ENCODE data around the gene MARK2.

MARK2 gene

GRCh38 chr11:63870351-63871140, 31.6 kb downstream of the MARK2 start:
- Histone ChIP-seq H3K27ac (ENCODE audit: low read depth, low read length) (peak overlapping the region; percentile 29), H3K4me3 (ENCODE audit: low read depth, low read length) (no peak overlapping the region), H3K9me3 (ENCODE audit: control insufficient read depth, insufficient read depth, low read length) (no peaks in the 10 kb centered on the region), H3K4me1 (ENCODE audit: control insufficient read depth, insufficient read depth, low read length) (peaks cover 30% of the 10 kb centered on the region), H3K27me3 (ENCODE audit: control insufficient read depth, insufficient read depth, low read length) (no peaks in the 10 kb centered on the region), H3K36me3 (ENCODE audit: control insufficient read depth, insufficient read depth, low read length) (no peaks in the 10 kb centered on the region; the same call in 1 of the 2 replicates), H3K9ac (ENCODE audit: low read depth, low read length) (no peak overlapping the region)

GRCh38 chr11:63871962-63872799, 33.3 kb downstream of the MARK2 start:
- Histone ChIP-seq H3K4me1 (ENCODE audit: control insufficient read depth, insufficient read depth, low read length) (peaks cover 24% of the 10 kb centered on the region), H3K4me3 (ENCODE audit: low read depth, low read length) (no peak overlapping the region), H3K27ac (ENCODE audit: low read depth, low read length) (peak overlapping the region; percentile 31), H3K9me3 (ENCODE audit: control insufficient read depth, insufficient read depth, low read length) (no peaks in the 10 kb centered on the region), H3K9ac (ENCODE audit: low read depth, low read length) (no peak overlapping the region), H3K36me3 (ENCODE audit: control insufficient read depth, insufficient read depth, low read length) (no peaks in the 10 kb centered on the region; the same call in 1 of the 2 replicates), H3K27me3 (ENCODE audit: control insufficient read depth, insufficient read depth, low read length) (no peaks in the 10 kb centered on the region)

- no peak overlapping the region for H3K27ac ChIP-seq (ENCODE audit: low read depth, low read length)
Measured at GRCh38 chr11:63872800-63873197, 33.9 kb downstream of the MARK2 start.

GRCh38 chr11:63873311-63873710, 34.4 kb downstream of the MARK2 start:
- Histone ChIP-seq H3K4me3 (ENCODE audit: low read depth, low read length) (no peak overlapping the region), H3K27me3 (ENCODE audit: control insufficient read depth, insufficient read depth, low read length) (no peaks in the 10 kb centered on the region), H3K9me3 (ENCODE audit: control insufficient read depth, insufficient read depth, low read length) (no peaks in the 10 kb centered on the region), H3K36me3 (ENCODE audit: control insufficient read depth, insufficient read depth, low read length) (no peaks in the 10 kb centered on the region; the same call in 1 of the 2 replicates), H3K27ac (ENCODE audit: low read depth, low read length) (no peak overlapping the region), H3K4me1 (ENCODE audit: control insufficient read depth, insufficient read depth, low read length) (peaks cover 26% of the 10 kb centered on the region), H3K9ac (ENCODE audit: low read depth, low read length) (no peak overlapping the region)

More at GRCh38 chr11:63872800-63873197, 33.9 kb downstream of the MARK2 start:
- no peaks in the 10 kb centered on the region; the same call in 1 of the 2 replicates for H3K36me3 ChIP-seq (ENCODE audit: control insufficient read depth, insufficient read depth, low read length)
- H3K27me3 ChIP-seq (ENCODE audit: control insufficient read depth, insufficient read depth, low read length): no peaks in the 10 kb centered on the region
- H3K9me3 ChIP-seq (ENCODE audit: control insufficient read depth, insufficient read depth, low read length): no peaks in the 10 kb centered on the region
- H3K9ac ChIP-seq (ENCODE audit: low read depth, low read length): no peak overlapping the region
- no peak overlapping the region for H3K4me3 ChIP-seq (ENCODE audit: low read depth, low read length)
- H3K4me1 ChIP-seq (ENCODE audit: control insufficient read depth, insufficient read depth, low read length): peaks cover 23% of the 10 kb centered on the region

- H3K4me1 ChIP-seq (ENCODE audit: control insufficient read depth, insufficient read depth, low read length): peaks cover 25% of the 10 kb centered on the region
- H3K27ac ChIP-seq (ENCODE audit: low read depth, low read length): no peak overlapping the region
- no peaks in the 10 kb centered on the region; the same call in 1 of the 2 replicates for H3K36me3 ChIP-seq (ENCODE audit: control insufficient read depth, insufficient read depth, low read length)
- no peak overlapping the region for H3K9ac ChIP-seq (ENCODE audit: low read depth, low read length)
- no peak overlapping the region for H3K4me3 ChIP-seq (ENCODE audit: low read depth, low read length)
- H3K9me3 ChIP-seq (ENCODE audit: control insufficient read depth, insufficient read depth, low read length): no peaks in the 10 kb centered on the region
- H3K27me3 ChIP-seq (ENCODE audit: control insufficient read depth, insufficient read depth, low read length): no peaks in the 10 kb centered on the region
Measured at GRCh38 chr11:63874511-63874910, 35.6 kb downstream of the MARK2 start.

GRCh38 chr11:63875506-63876065, 36.7 kb downstream of the MARK2 start:
- H3K36me3 ChIP-seq (ENCODE audit: control insufficient read depth, insufficient read depth, low read length): no peaks in the 10 kb centered on the region; the same call in 1 of the 2 replicates
- H3K27me3 ChIP-seq (ENCODE audit: control insufficient read depth, insufficient read depth, low read length): no peaks in the 10 kb centered on the region
- no peaks in the 10 kb centered on the region for H3K9me3 ChIP-seq (ENCODE audit: control insufficient read depth, insufficient read depth, low read length)
- H3K4me1 ChIP-seq (ENCODE audit: control insufficient read depth, insufficient read depth, low read length): peaks cover 36% of the 10 kb centered on the region
- no peak overlapping the region for H3K4me3 ChIP-seq (ENCODE audit: low read depth, low read length)
- H3K9ac ChIP-seq (ENCODE audit: low read depth, low read length): no peak overlapping the region
- H3K27ac ChIP-seq (ENCODE audit: low read depth, low read length): no peak overlapping the region

- H3K27me3 ChIP-seq (ENCODE audit: control insufficient read depth, insufficient read depth, low read length): no peaks in the 10 kb centered on the region
- no peak overlapping the region for H3K4me3 ChIP-seq (ENCODE audit: low read depth, low read length)
- no peaks in the 10 kb centered on the region for H3K9me3 ChIP-seq (ENCODE audit: control insufficient read depth, insufficient read depth, low read length)
- H3K4me1 ChIP-seq (ENCODE audit: control insufficient read depth, insufficient read depth, low read length): peaks cover 37% of the 10 kb centered on the region
- no peaks in the 10 kb centered on the region; the same call in 1 of the 2 replicates for H3K36me3 ChIP-seq (ENCODE audit: control insufficient read depth, insufficient read depth, low read length)
- no peak overlapping the region for H3K27ac ChIP-seq (ENCODE audit: low read depth, low read length)
- H3K9ac ChIP-seq (ENCODE audit: low read depth, low read length): no peak overlapping the region
Measured at GRCh38 chr11:63876616-63877015, 37.7 kb downstream of the MARK2 start.

GRCh38 chr11:63877658-63878241, 38.8 kb downstream of the MARK2 start:
- H3K4me3 ChIP-seq (ENCODE audit: low read depth, low read length): no peak overlapping the region
- H3K9me3 ChIP-seq (ENCODE audit: control insufficient read depth, insufficient read depth, low read length): no peaks in the 10 kb centered on the region
- H3K36me3 ChIP-seq (ENCODE audit: control insufficient read depth, insufficient read depth, low read length): no peaks in the 10 kb centered on the region; the same call in 1 of the 2 replicates
- H3K9ac ChIP-seq (ENCODE audit: low read depth, low read length): no peak overlapping the region
- H3K4me1 ChIP-seq (ENCODE audit: control insufficient read depth, insufficient read depth, low read length): peaks cover 32% of the 10 kb centered on the region
- H3K27ac ChIP-seq (ENCODE audit: low read depth, low read length): no peak overlapping the region
- H3K27me3 ChIP-seq (ENCODE audit: control insufficient read depth, insufficient read depth, low read length): no peaks in the 10 kb centered on the region

- Histone ChIP-seq H3K27me3 (ENCODE audit: control insufficient read depth, insufficient read depth, low read length) (no peaks in the 10 kb centered on the region), H3K27ac (ENCODE audit: low read depth, low read length) (peak overlapping the region; percentile 75), H3K9ac (ENCODE audit: low read depth, low read length) (no peak overlapping the region), H3K4me3 (ENCODE audit: low read depth, low read length) (no peak overlapping the region), H3K36me3 (ENCODE audit: control insufficient read depth, insufficient read depth, low read length) (no peaks in the 10 kb centered on the region), H3K9me3 (ENCODE audit: control insufficient read depth, insufficient read depth, low read length) (no peaks in the 10 kb centered on the region), H3K4me1 (ENCODE audit: control insufficient read depth, insufficient read depth, low read length) (peaks cover 33% of the 10 kb centered on the region)
Measured at GRCh38 chr11:63879598-63880402, 40.9 kb downstream of the MARK2 start.

- H3K27me3 ChIP-seq (ENCODE audit: control insufficient read depth, insufficient read depth, low read length): no peaks in the 10 kb centered on the region
- no peak overlapping the region for H3K9ac ChIP-seq (ENCODE audit: low read depth, low read length)
- no peaks in the 10 kb centered on the region for H3K36me3 ChIP-seq (ENCODE audit: control insufficient read depth, insufficient read depth, low read length)
- H3K27ac ChIP-seq (ENCODE audit: low read depth, low read length): peak overlapping the region; percentile 75
- H3K4me3 ChIP-seq (ENCODE audit: low read depth, low read length): no peak overlapping the region
- peaks cover 33% of the 10 kb centered on the region for H3K4me1 ChIP-seq (ENCODE audit: control insufficient read depth, insufficient read depth, low read length)
- no peaks in the 10 kb centered on the region for H3K9me3 ChIP-seq (ENCODE audit: control insufficient read depth, insufficient read depth, low read length)
Measured at GRCh38 chr11:63880403-63880790, 41.5 kb downstream of the MARK2 start.
